ENCODE measurements around the gene HMX1.

GRCh38 chr4:8919651-8920288, 48.1 kb upstream of the HMX1 start:
- TF ChIP-seq, protein P1, sequence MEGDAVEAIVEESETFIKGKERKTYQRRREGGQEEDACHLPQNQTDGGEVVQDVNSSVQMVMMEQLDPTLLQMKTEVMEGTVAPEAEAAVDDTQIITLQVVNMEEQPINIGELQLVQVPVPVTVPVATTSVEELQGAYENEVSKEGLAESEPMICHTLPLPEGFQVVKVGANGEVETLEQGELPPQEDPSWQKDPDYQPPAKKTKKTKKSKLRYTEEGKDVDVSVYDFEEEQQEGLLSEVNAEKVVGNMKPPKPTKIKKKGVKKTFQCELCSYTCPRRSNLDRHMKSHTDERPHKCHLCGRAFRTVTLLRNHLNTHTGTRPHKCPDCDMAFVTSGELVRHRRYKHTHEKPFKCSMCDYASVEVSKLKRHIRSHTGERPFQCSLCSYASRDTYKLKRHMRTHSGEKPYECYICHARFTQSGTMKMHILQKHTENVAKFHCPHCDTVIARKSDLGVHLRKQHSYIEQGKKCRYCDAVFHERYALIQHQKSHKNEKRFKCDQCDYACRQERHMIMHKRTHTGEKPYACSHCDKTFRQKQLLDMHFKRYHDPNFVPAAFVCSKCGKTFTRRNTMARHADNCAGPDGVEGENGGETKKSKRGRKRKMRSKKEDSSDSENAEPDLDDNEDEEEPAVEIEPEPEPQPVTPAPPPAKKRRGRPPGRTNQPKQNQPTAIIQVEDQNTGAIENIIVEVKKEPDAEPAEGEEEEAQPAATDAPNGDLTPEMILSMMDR (IDR thresholded peaks at IDR 0.05): no peak
- TF ChIP-seq POLR2A (IDR thresholded peaks at IDR 0.05): no peak
